Activated CD8-positive, alpha-beta memory T cell treated with anti-CD3 and anti-CD28 coated beads for 24 hours (primary cell): Measurements from ENCODE around the gene PGA3.

Experiments
- DNase-seq: peaks from one replicate; pipeline ENCODE4 v3.0.0-alpha.2; 2020

PGA3 gene

DNA sequence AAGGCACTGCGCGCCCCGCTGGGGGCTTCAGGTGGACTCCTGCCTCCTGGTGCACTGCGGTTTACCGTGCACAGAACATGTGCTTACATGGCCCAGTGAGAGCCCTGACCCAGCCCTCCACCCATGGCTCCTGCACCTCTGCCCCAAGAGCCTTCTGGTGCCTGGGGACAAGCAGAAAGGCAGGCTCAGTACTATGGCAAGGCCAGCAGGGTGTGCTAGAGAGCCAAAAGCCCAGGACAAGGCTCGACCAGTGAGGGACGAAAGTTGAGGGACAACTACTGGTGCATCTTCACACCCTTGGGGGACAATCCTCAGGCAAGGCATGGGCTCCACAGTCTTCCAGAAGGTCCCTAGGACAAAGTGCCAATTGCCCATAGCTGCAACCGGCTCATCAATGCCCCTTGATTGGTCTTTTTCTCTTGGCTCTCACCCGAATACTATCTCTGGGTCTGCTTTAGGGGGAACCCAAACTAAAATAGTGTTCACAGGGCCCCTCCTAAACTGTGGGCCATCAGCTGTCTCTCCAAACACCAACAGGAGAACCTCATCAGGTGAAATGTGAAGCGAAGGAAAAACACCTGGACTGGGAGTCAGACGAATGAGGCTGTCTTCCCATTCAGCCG lies 51.2 kb downstream of the PGA3 start:
- DNase-seq, result peak; percentile 83

DNA sequence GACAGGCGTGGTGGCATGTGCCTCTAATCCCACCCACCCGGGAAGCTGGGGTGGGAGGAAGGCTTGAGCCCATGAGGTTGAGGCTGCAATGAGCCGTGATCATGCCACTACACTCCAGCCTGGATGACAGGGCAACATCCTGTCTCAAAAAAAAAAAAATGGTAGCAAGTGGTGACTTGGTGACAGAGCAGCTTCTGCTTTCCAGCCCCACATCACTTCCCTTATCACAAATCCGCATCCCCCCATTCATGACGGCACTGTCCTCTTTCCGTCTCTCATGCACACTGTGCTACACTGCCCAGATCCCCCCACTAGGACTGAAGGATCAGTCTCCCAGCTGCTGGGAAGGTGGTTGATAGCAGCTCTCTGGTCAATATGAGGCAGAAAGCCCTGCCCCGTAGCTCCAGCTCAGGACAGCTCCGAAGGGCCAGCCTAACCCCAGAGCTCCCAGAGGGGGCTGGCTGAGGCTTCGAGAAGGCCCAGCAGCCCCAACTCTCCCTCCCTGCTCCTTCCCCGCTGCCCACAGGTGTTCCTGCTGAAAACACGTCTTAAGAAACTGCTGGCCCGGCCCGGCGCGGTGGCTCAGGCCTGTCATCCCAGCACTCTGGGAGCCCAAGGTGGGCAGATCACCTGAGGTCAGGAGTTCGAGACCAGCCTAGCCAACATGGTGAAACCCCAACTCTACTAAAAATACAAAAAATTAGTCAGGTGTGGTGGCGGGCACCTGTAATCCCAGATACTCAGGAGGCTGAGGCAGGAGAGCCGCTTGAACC lies 53.6 kb downstream of the PGA3 start:
- no peak for DNase-seq

DNA sequence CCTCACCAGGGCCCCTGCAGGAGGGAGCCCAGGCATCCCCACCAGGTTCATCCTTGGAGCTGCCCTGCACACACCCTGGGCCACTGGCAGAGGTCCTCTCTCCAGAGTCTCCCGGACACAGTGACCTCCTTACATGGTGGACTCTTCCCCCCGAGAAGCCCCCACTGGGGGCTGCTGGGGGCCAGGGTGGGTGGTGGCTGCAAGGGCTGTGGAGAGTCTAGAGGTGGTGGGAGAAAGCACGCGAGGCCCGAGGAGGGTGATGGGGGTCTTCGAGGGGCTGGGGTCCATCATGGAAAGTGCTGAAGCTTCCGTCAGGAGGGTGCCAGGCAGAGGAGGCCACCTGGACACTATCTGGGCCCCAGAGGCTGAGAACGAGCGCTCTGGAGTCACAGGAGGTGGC lies 55.2 kb downstream of the PGA3 start:
- DNase-seq, result no peak

DNA sequence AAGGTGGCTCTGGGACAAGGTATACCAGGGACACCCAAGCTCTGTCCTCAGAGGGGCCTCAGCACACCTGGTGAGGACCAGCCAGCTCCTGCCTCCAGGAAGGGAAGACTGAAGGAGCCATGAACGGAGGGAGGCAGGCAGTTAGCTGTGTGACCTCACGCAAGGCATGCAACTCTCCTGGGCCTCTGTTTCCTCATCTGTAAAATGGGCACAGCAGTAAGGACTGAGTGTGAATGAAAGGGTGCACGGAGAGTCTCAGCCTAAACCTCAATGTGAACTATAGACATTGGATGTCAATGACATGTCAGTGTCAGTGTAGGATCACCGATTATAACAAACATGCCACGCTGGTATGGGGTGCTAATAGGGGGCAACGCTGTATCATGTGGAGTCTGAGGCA lies 56.0 kb downstream of the PGA3 start:
- DNase-seq, result no peak
